Keratinocyte (primary cell): Measurements from ENCODE around the gene SHISA5. TPM values are rescaled to one million over a fixed set of nuclear protein-coding genes. Genes with fewer than 3 reads are reported as not detected.

Experiments used
- DNase-seq: peaks from one replicate; pipeline ENCODE4 v3.0.0-alpha.2; 2011; ENCODE audit warnings: low read depth, missing footprints, low spot score
- FAIRE-seq: peaks from 2 replicates; lab custom pipeline; 2011; peaks lifted over from hg19 to GRCh38; lab: Jason Lieb, UNC
- H2AFZ ChIP-seq: 2 replicates; pipeline ENCODE4 v1.6.0; 2012; ENCODE audit warnings: low read length, control low read depth, inconsistent platforms; ENCODE audit not compliant: control insufficient read depth
- H3K27ac ChIP-seq: 2 replicates; pipeline ENCODE4 v1.5.1; 2011; ENCODE audit warnings: low read length; ENCODE audit not compliant: control insufficient read depth, insufficient read depth
- H3K27me3 ChIP-seq: 3 replicates; pipeline ENCODE4 v1.6.0; 2011; ENCODE audit warnings: low read length; ENCODE audit not compliant: control insufficient read depth, insufficient read depth; ENCODE audit errors: extremely low read depth
- H3K36me3 ChIP-seq, 2 experiments: 2 replicates in 1 of 2; 3 replicates in 1 of 2; pipeline ENCODE4 v1.5.1; 2011; ENCODE audit warnings: low read length in 2 of 2, mild to moderate bottlenecking in 1 of 2; ENCODE audit not compliant: control insufficient read depth in 2 of 2, insufficient read depth in 2 of 2; ENCODE audit errors: extremely low read depth in 1 of 2
- H3K4me1 ChIP-seq: 3 replicates; pipeline ENCODE4 v1.5.1; 2011; ENCODE audit warnings: low read length; ENCODE audit not compliant: control insufficient read depth, insufficient read depth; ENCODE audit errors: extremely low read depth
- H3K4me2 ChIP-seq: 3 replicates; pipeline ENCODE4 v1.6.0; 2011; ENCODE audit warnings: low read depth, low read length; ENCODE audit not compliant: control insufficient read depth, insufficient read depth; ENCODE audit errors: extremely low read depth
- H3K4me3 ChIP-seq, 3 experiments: fragments of 200-600 bp in 1 of 3; sonication (generic) in 1 of 3; 2 replicates in 2 of 3; 3 replicates in 1 of 3; pipeline ENCODE4 v1.5.1; 2011 to 2016; ENCODE audit warnings: low read length in 3 of 3, mild to moderate bottlenecking in 3 of 3, control low read depth in 2 of 3, inconsistent platforms in 1 of 3, low read depth in 1 of 3, mixed read lengths in 1 of 3, mixed run types in 1 of 3, moderate library complexity in 1 of 3; ENCODE audit not compliant: control insufficient read depth in 2 of 3, insufficient read depth in 2 of 3; ENCODE audit errors: extremely low read depth in 1 of 3
- H3K79me2 ChIP-seq: 2 replicates; pipeline ENCODE4 v1.6.0; 2012; ENCODE audit warnings: low read length; ENCODE audit not compliant: control insufficient read depth, insufficient read depth
- H3K9ac ChIP-seq: 3 replicates; pipeline ENCODE4 v1.6.0; 2011; ENCODE audit warnings: low read length; ENCODE audit not compliant: control insufficient read depth, insufficient read depth; ENCODE audit errors: extremely low read depth
- H3K9me1 ChIP-seq: 3 replicates; pipeline ENCODE4 v1.6.0; 2011; ENCODE audit warnings: low read length; ENCODE audit not compliant: control insufficient read depth, insufficient read depth; ENCODE audit errors: extremely low read depth
- H3K9me3 ChIP-seq: 2 replicates; pipeline ENCODE4 v1.5.1; 2012; ENCODE audit warnings: low read depth, low read length; ENCODE audit not compliant: control insufficient read depth
- H4K20me1 ChIP-seq: 3 replicates; pipeline ENCODE4 v1.6.0; 2011; ENCODE audit warnings: low read length; ENCODE audit not compliant: control insufficient read depth, insufficient read depth; ENCODE audit errors: extremely low read depth
- CTCF ChIP-seq, 3 experiments: IDR thresholded peaks in 1 of 3; conservative IDR thresholded peaks in 1 of 3; optimal IDR thresholded peaks in 1 of 3; 2 replicates in 2 of 3; 3 replicates in 1 of 3; pipeline versions ENCODE3 to v1.5.1; 2011; ENCODE audit warnings: low read length in 3 of 3, mild to moderate bottlenecking in 3 of 3, moderate library complexity in 2 of 3, control low read depth in 1 of 3, inconsistent platforms in 1 of 3; ENCODE audit not compliant: insufficient read depth in 2 of 3; ENCODE audit errors: extremely low read depth in 1 of 3
- EZH2 ChIP-seq: IDR thresholded peaks from one replicate; pipeline ENCODE4 v1.6.1; 2012; ENCODE audit warnings: inconsistent platforms, mild to moderate bottlenecking, low read length, moderate library complexity
- dilution Hi-C: fragments of 300-500 bp; cut with MboI; formaldehyde crosslinking; loops from one replicate; pipeline ENCODE4 v1.7.0; 2020; ENCODE audit warnings: low sequenced_read_pairs; ENCODE audit not compliant: extremely low pct_ligation_motif_present
- polyA plus RNA-seq, 5 experiments: library from polyadenylated mRNA; depleted of rRNA in 3 of 5; stranded (reverse) in 3 of 5; stranded (forward) in 1 of 5; unstranded in 1 of 5; fragments of >200 nt; gene quantifications; 1 replicate in 1 of 5; 2 replicates in 3 of 5; 3 replicates in 1 of 5; pipeline versions ENCODE4 v1.2.1 to v1.2.3, GENCODE V29; 2011 to 2012; ENCODE audit warnings: missing spikeins in 2 of 5, low read depth in 1 of 5, low replicate concordance in 1 of 5

SHISA5 gene
- polyA plus RNA-seq, 1 donor (not counting 4 experiments of a cell fraction or from before 2014, with no cell fraction given) = 94.4 TPM

- Histone ChIP-seq H3K36me3 (peaks cover 8 to 27% of the 10 kb centered on the region in 2 experiments), H3K27ac (peak overlapping the region; percentile 98), H3K4me2 (peak overlapping the region; percentile 63), H3K9ac (peak overlapping the region; percentile 93), H3K9me1 (no peaks in the 10 kb centered on the region), H3K79me2 (peaks cover 49% of the 10 kb centered on the region), H3K4me1 (peaks cover 39% of the 10 kb centered on the region), H3K9me3 (no peaks in the 10 kb centered on the region), H4K20me1 (no peaks in the 10 kb centered on the region), H2AFZ (no peak overlapping the region), H3K4me3 (peak overlapping the region in 2 of 3 experiments; percentile 56 to 64), H3K27me3 (no peaks in the 10 kb centered on the region)
- TF ChIP-seq CTCF (optimal IDR thresholded peaks at IDR 0.05 in 1 of 3, IDR thresholded peaks at IDR 0.05 in 1 of 3, conservative IDR thresholded peaks at IDR 0.05 in 1 of 3; ENCODE audit: extremely low read depth in 1 of 3, insufficient read depth in 2 of 3, low read length in 3 of 3) (no peak), EZH2 (no peak)
- DNase-seq = no peak
- FAIRE-seq = no peak
- dilution Hi-C loops = no loop called here
Observed at GRCh38 chr3:48467110-48467454, 36.9 kb downstream of the SHISA5 start.

GRCh38 chr3:48466386-48467109, 37.4 kb downstream of the SHISA5 start:
- H2AFZ ChIP-seq = peak overlapping the region; percentile 38
- dilution Hi-C loops = no loop called here
- H3K4me2 ChIP-seq = peak overlapping the region; percentile 63
- H3K4me1 ChIP-seq = peaks cover 34% of the 10 kb centered on the region
- no peaks in the 10 kb centered on the region for H4K20me1 ChIP-seq
- H3K36me3 ChIP-seq = peaks cover 8 to 27% of the 10 kb centered on the region in 2 experiments
- H3K27ac ChIP-seq = peak overlapping the region; percentile 98
- H3K79me2 ChIP-seq = peaks cover 44% of the 10 kb centered on the region
- TF ChIP-seq EZH2 (no peak), CTCF (optimal IDR thresholded peaks at IDR 0.05 in 1 of 3, IDR thresholded peaks at IDR 0.05 in 1 of 3, conservative IDR thresholded peaks at IDR 0.05 in 1 of 3; ENCODE audit: extremely low read depth in 1 of 3, insufficient read depth in 2 of 3, low read length in 3 of 3) (no peak)
- H3K9me1 ChIP-seq = no peaks in the 10 kb centered on the region
- no peak for FAIRE-seq
- peak overlapping the region; percentile 35 to 64 (median 56) for H3K4me3 ChIP-seq
- H3K9ac ChIP-seq = peak overlapping the region; percentile 93
- H3K27me3 ChIP-seq = no peaks in the 10 kb centered on the region
- DNase-seq = no peak
- no peaks in the 10 kb centered on the region for H3K9me3 ChIP-seq
